Brain microvascular endothelial cell (primary cell): ENCODE data around the gene SLC8A2.

ENCODE experiments used
- DNase-seq: peaks from one replicate; pipeline ENCODE4 v3.0.0-alpha.2; 2020
- H3K27ac ChIP-seq: fragments of 250-450 bp; sonication (Bioruptor Pico); 2 replicates; pipeline ENCODE4 v1.5.1; 2020; ENCODE audit warnings: mild to moderate bottlenecking, moderate library complexity
- H3K27me3 ChIP-seq: fragments of 250-450 bp; sonication (Bioruptor Pico); replicated peaks from 2 replicates; pipeline ENCODE4 v1.5.1; 2020; ENCODE audit warnings: mild to moderate bottlenecking
- H3K36me3 ChIP-seq: fragments of 250-450 bp; sonication (Bioruptor Pico); replicated peaks from 2 replicates; pipeline ENCODE4 v1.5.1; 2020; ENCODE audit warnings: mild to moderate bottlenecking
- H3K4me3 ChIP-seq: 2 replicates; pipeline ENCODE4 v1.5.1; 2011; ENCODE audit warnings: low read depth, mild to moderate bottlenecking, control low read depth, low read length, moderate library complexity
- CTCF ChIP-seq: IDR thresholded peaks from 2 replicates; pipeline ENCODE4 v1.5.1; 2011; ENCODE audit warnings: low read depth, mild to moderate bottlenecking, moderate library complexity, low read length, control low read depth, inconsistent platforms; ENCODE audit errors: missing control alignments
- in situ Hi-C: cut with HindIII; loops from 2 replicates; pipeline ENCODE4 v1.10.0; 2017; ENCODE audit warnings: low sequenced_read_pairs, low pct_ligation_motif_present

SLC8A2 gene

GRCh38 chr19:47471733-47472457 lies at the start of gene SLC8A2:
Gene SLC8A2, minus strand, starts transcription at chr19:47471893. Its CDS starts 5,490 bp downstream, at chr19:47466403.
- Histone ChIP-seq H3K27ac (no peak within 1 kb of the TSS), H3K4me3 (no peak within 1 kb of the TSS), H3K27me3 (peaks cover 35% of the 10 kb centered on the region), H3K36me3 (no peaks in the 10 kb centered on the region)
- in situ Hi-C loops, result no loop called here
- DNase-seq, result peak; percentile 75
- no peak for TF ChIP-seq CTCF

DNA sequence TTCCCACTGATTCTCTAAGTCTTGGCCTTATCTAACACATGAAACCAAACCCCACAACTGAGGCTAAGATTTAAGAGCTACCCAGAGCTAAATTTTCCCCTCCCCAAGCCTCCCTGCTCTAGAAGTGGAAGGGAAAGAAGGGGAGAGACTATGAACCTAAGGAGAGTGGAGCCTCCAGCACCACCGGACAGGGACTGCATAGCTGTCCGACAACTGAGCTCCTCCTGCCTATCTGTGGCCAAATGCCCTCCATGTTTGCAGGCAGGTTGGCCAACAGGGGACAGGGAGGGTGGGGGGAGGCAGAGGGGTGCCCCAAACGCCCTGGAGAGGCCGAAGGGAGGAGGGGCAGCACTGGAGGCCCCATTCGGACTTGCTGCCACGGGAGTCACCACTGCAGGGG lies 49.1 kb upstream of the SLC8A2 start:
- in situ Hi-C loops, result no loop called here
- no peak for DNase-seq
- Histone ChIP-seq H3K4me3 (no peak overlapping the region), H3K27me3 (no peaks in the 10 kb centered on the region), H3K36me3 (no peaks in the 10 kb centered on the region), H3K27ac (no peak overlapping the region)
- TF ChIP-seq CTCF, result no peak

DNA sequence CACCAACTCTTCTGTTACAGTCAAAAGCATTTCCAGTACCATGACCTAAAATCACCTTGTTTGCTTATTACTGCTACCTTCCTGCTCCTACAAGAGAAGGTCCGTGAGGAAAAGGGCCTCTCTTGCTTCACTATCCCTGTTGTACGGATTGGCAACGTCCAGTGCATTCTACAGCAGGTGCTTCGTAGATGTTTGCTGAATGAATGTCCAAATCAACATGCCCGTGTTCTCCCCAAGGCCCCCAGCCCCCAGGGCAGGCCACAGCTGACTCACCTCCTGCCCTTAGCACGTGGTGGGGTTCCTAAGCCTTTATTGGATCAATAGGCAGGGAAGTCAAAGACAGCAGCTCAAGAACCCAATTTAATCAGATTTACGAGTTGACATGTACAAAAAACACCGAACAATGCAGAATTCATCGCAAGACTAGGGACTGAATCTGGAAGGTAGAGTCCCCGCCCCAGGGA lies 48.7 kb upstream of the SLC8A2 start:
- in situ Hi-C loops, result no loop called here
- Histone ChIP-seq H3K36me3 (no peaks in the 10 kb centered on the region), H3K4me3 (no peak overlapping the region), H3K27ac (no peak overlapping the region), H3K27me3 (no peaks in the 10 kb centered on the region)
- TF ChIP-seq CTCF, result no peak
- no peak for DNase-seq

- H3K36me3 ChIP-seq, result peaks cover 3% of the 10 kb centered on the region
- DNase-seq, result no peak
- no peak overlapping the region for H3K4me3 ChIP-seq
- no peaks in the 10 kb centered on the region for H3K27me3 ChIP-seq
- in situ Hi-C loops, result no loop called here
- H3K27ac ChIP-seq, result no peak overlapping the region
- TF ChIP-seq CTCF, result no peak
Observed at GRCh38 chr19:47518854-47519253, 47.2 kb upstream of the SLC8A2 start.

- in situ Hi-C loops, result no loop called here
- Histone ChIP-seq H3K27ac (no peak overlapping the region), H3K27me3 (no peaks in the 10 kb centered on the region), H3K36me3 (peaks cover 3% of the 10 kb centered on the region), H3K4me3 (no peak overlapping the region)
- no peak for DNase-seq
- no peak for TF ChIP-seq CTCF
Observed at GRCh38 chr19:47518139-47518538, 46.4 kb upstream of the SLC8A2 start.
